ENCODE data around the gene CTU2. TPM values are rescaled to one million over a fixed set of nuclear protein-coding genes. Genes with fewer than 3 reads are reported as not detected.

Gene CTU2
- total and polyA plus RNA-seq, 10 donors = 7.2 to 28.2 (median 15.5) TPM

- 9 to 28% (median 11%) methylated on average over 10 to 65 of the region's 65 CpGs for WGBS, 5 donors
- Histone ChIP-seq H3K27ac (peak within 1 kb of the TSS; percentile 68 to 94 (median 81)), H3K27me3 (replicated peaks in 1 of 7) (peaks cover 0 to 62% (median 9%) of the 10 kb centered on the region in 7 donors), H3K36me3 (no peaks in the 10 kb centered on the region), H3K4me1 (peaks cover 20 to 69% (median 54%) of the 10 kb centered on the region in 6 donors), H3K9me3 (no peaks in the 10 kb centered on the region), H3K4me3 (peak within 1 kb of the TSS; percentile 59 to 91 (median 70))
- TF ChIP-seq POLR2A (IDR thresholded peaks at IDR 0.05) (no peak), POLR2AphosphoS5 (IDR thresholded peaks at IDR 0.05) (peak; percentile 58 to 80 (median 75)), CTCF (IDR thresholded peaks at IDR 0.05 in 8 of 11, conservative IDR thresholded peaks at IDR 0.05 in 3 of 11) (no peak)
- intact Hi-C loops (cut with DNase I; ENCODE audit: low total_unique reads) = no loop called here
- DNase-seq = peak; percentile 98
Measured at GRCh38 chr16:88686439-88687253, 19.7 kb upstream of the CTU2 start, which contains the start of gene SNAI3. TSS of gene SNAI3 (minus strand) at chr16:88686507. CDS start at chr16:88686406, 101 bp downstream.

GRCh38 chr16:88687254-88687576 is 19.1 kb upstream of the CTU2 start:
- Histone ChIP-seq H3K4me1 (peaks cover 16 to 69% (median 54%) of the 10 kb centered on the region in 6 donors), H3K27me3 (replicated peaks in 1 of 7) (peaks cover 0 to 57% (median 9%) of the 10 kb centered on the region in 7 donors), H3K4me3 (no peak overlapping the region), H3K36me3 (no peaks in the 10 kb centered on the region), H3K27ac (peak overlapping the region in 1 of 8 donors; percentile 76), H3K9me3 (no peaks in the 10 kb centered on the region)
- TF ChIP-seq POLR2A (IDR thresholded peaks at IDR 0.05) = no peak
- no peak for TF ChIP-seq CTCF (IDR thresholded peaks at IDR 0.05 in 8 of 11, conservative IDR thresholded peaks at IDR 0.05 in 3 of 11)
- TF ChIP-seq POLR2AphosphoS5 (IDR thresholded peaks at IDR 0.05) = no peak
- 73 to 80% (median 74%) methylated on average over 3 to 10 of the region's 10 CpGs for WGBS, 5 donors
- intact Hi-C loops (cut with DNase I; ENCODE audit: low total_unique reads) = no loop called here
- peak; percentile 79 for DNase-seq

- peaks cover 0 to 56% (median 9%) of the 10 kb centered on the region in 7 donors for H3K27me3 ChIP-seq (replicated peaks in 1 of 7)
- intact Hi-C loops (cut with DNase I; ENCODE audit: low total_unique reads) = no loop called here
- H3K4me1 ChIP-seq = peaks cover 18 to 69% (median 54%) of the 10 kb centered on the region in 6 donors
- no peaks in the 10 kb centered on the region for H3K36me3 ChIP-seq
- H3K9me3 ChIP-seq = no peaks in the 10 kb centered on the region
- WGBS, 5 donors = 64 to 81% (median 76%) methylated on average over 3 of the region's 3 CpGs
- no peak for DNase-seq
- H3K4me3 ChIP-seq = no peak overlapping the region
- no peak for TF ChIP-seq CTCF (IDR thresholded peaks at IDR 0.05 in 8 of 11, conservative IDR thresholded peaks at IDR 0.05 in 3 of 11)
- H3K27ac ChIP-seq = no peak overlapping the region
Measured at GRCh38 chr16:88687676-88688012, 18.7 kb upstream of the CTU2 start.

GRCh38 chr16:88688013-88688778 is 18.1 kb upstream of the CTU2 start:
- H3K27me3 ChIP-seq (replicated peaks in 1 of 7) = peaks cover 0 to 56% (median 9%) of the 10 kb centered on the region in 7 donors
- intact Hi-C loops (cut with DNase I; ENCODE audit: low total_unique reads) = no loop called here
- 53 to 71% (median 63%) methylated on average over 14 to 28 of the region's 28 CpGs for WGBS, 5 donors
- no peaks in the 10 kb centered on the region for H3K9me3 ChIP-seq
- TF ChIP-seq POLR2AphosphoS5 (IDR thresholded peaks at IDR 0.05) (no peak), POLR2A (IDR thresholded peaks at IDR 0.05) (no peak), CTCF (IDR thresholded peaks at IDR 0.05 in 8 of 11, conservative IDR thresholded peaks at IDR 0.05 in 3 of 11) (no peak)
- H3K27ac ChIP-seq = no peak overlapping the region
- no peaks in the 10 kb centered on the region for H3K36me3 ChIP-seq
- H3K4me3 ChIP-seq = no peak overlapping the region
- peak; percentile 79 for DNase-seq
- H3K4me1 ChIP-seq = peaks cover 22 to 69% (median 56%) of the 10 kb centered on the region in 6 donors

All from spleen (tissue), 11 donors.